ENCODE measurements around the gene LRMDA.

- no peak for TF ChIP-seq CTCF (IDR thresholded peaks at IDR 0.05; ENCODE audit: low read depth, low read length)
- no peak for TF ChIP-seq EZH2phosphoT487 (IDR thresholded peaks at IDR 0.05; ENCODE audit: low read depth)
These were observed 437.1 kb downstream of the LRMDA start for GRCh38 chr10:75868574-75868973.

Measured in OCI-LY3 (cell line).